Neural cell (in vitro differentiated cells): ENCODE measurements around the gene UBASH3B. TPM values are rescaled to one million over a fixed set of nuclear protein-coding genes. Genes with fewer than 3 reads are reported as not detected.
"Not testable (repeated sequence)": the region's sequence is repeated elsewhere in the genome, so short reads cannot be mapped to it uniquely, and the experiment has no call there.

ENCODE experiments used
- H2AFZ ChIP-seq: fragments of 200-600, 300-800 bp; sonication (generic), shearing (Covaris generic); 2 replicates; pipeline ENCODE4 v1.6.0; 2014; ENCODE audit warnings: low read depth, mild to moderate bottlenecking, antibody characterized with exemption, low read length, moderate library complexity
- H3F3A ChIP-seq: fragments of 200-600 bp; shearing (Covaris generic); 2 replicates; pipeline ENCODE4 v1.6.1; 2016; ENCODE audit warnings: mild to moderate bottlenecking, moderate library complexity, mixed read lengths, antibody characterized with exemption, low read length; ENCODE audit not compliant: insufficient read depth, poor library complexity, severe bottlenecking
- H3K27ac ChIP-seq: fragments of 200-600, 300-800 bp; sonication (generic), shearing (Covaris generic); 2 replicates; pipeline ENCODE4 v1.5.1; 2014; ENCODE audit warnings: mild to moderate bottlenecking, low read length, moderate library complexity
- H3K27me3 ChIP-seq: fragments of 300-800, 200-600 bp; sonication (generic), shearing (Covaris generic); 2 replicates; pipeline ENCODE4 v1.6.0; 2014; ENCODE audit warnings: mild to moderate bottlenecking, low read depth, low read length, moderate library complexity; ENCODE audit not compliant: insufficient read depth
- H3K36me3 ChIP-seq: fragments of 300-800, 200-600 bp; sonication (generic), shearing (Covaris generic); 2 replicates; pipeline ENCODE4 v1.5.1; 2014; ENCODE audit warnings: mild to moderate bottlenecking, antibody characterized with exemption, low read length, moderate library complexity; ENCODE audit not compliant: insufficient read depth
- H3K4me2 ChIP-seq: fragments of 300-800, 200-600 bp; sonication (generic), shearing (Covaris generic); 2 replicates; pipeline ENCODE4 v1.6.0; 2014; ENCODE audit warnings: mild to moderate bottlenecking, low read length
- H3K4me3 ChIP-seq: fragments of 300-800, 200-600 bp; sonication (generic), shearing (Covaris generic); 2 replicates; pipeline ENCODE4 v1.5.1; 2014; ENCODE audit warnings: mild to moderate bottlenecking, low read length, moderate library complexity
- H3K79me2 ChIP-seq: fragments of 200-600 bp; shearing (Covaris generic); replicated peaks from 2 replicates; pipeline ENCODE4 v1.6.0; 2014; ENCODE audit warnings: mild to moderate bottlenecking, low read length, moderate library complexity; ENCODE audit not compliant: insufficient read depth
- H3K9ac ChIP-seq: fragments of 300-800, 200-600 bp; sonication (generic), shearing (Covaris generic); 2 replicates; pipeline ENCODE4 v1.6.1; 2016; ENCODE audit warnings: mild to moderate bottlenecking, low read length, mixed read lengths
- H3K9me2 ChIP-seq: fragments of 200-600 bp; shearing (Covaris generic); 2 replicates; pipeline ENCODE4 v1.6.1; 2016; ENCODE audit warnings: mild to moderate bottlenecking, low read length, mixed read lengths; ENCODE audit not compliant: insufficient read depth
- H3K9me3 ChIP-seq: fragments of 200-600, 300-800 bp; sonication (generic), shearing (Covaris generic); 2 replicates; pipeline ENCODE4 v1.6.1; 2016; ENCODE audit warnings: mild to moderate bottlenecking, mixed run types, low read length, moderate library complexity, mixed read lengths
- H4K20me1 ChIP-seq: fragments of 200-600 bp; shearing (Covaris generic); 2 replicates; pipeline ENCODE4 v1.6.1; 2016; ENCODE audit warnings: mild to moderate bottlenecking, mixed run types; ENCODE audit not compliant: insufficient read depth
- EP300 ChIP-seq: fragments of 450-650 bp; conservative IDR thresholded peaks from 2 replicates; pipeline ENCODE4 v1.6.1; 2014; ENCODE audit warnings: antibody characterized with exemption, mild to moderate bottlenecking, moderate library complexity; ENCODE audit not compliant: poor library complexity, severe bottlenecking
- EZH2 ChIP-seq: fragments of 200-600, 300-800 bp; shearing (Covaris generic), sonication (generic); IDR thresholded peaks from 2 replicates; pipeline ENCODE4 v1.6.1; 2014; ENCODE audit warnings: antibody characterized with exemption, low read length, borderline replicate concordance, mild to moderate bottlenecking; ENCODE audit not compliant: insufficient read depth, poor library complexity, severe bottlenecking
- MXI1 ChIP-seq: fragments of 450-650 bp; conservative IDR thresholded peaks from 2 replicates; pipeline ENCODE4 v1.6.1; 2014; ENCODE audit warnings: antibody characterized with exemption, mild to moderate bottlenecking; ENCODE audit not compliant: poor library complexity, severe bottlenecking
- POLR2AphosphoS5 ChIP-seq: IDR thresholded peaks from 2 replicates; pipeline ENCODE4 v1.6.1; 2012
- RAD21 ChIP-seq: fragments of 450-650 bp; conservative IDR thresholded peaks from 2 replicates; pipeline ENCODE4 v1.6.1; 2014; ENCODE audit warnings: antibody characterized with exemption, mild to moderate bottlenecking, moderate library complexity
- SMC3 ChIP-seq: fragments of 450-650 bp; conservative IDR thresholded peaks from 2 replicates; pipeline ENCODE4 v1.6.1; 2014; ENCODE audit warnings: antibody characterized with exemption, mild to moderate bottlenecking, moderate library complexity; ENCODE audit not compliant: poor library complexity
- TAF1 ChIP-seq: IDR thresholded peaks from 2 replicates; pipeline ENCODE4 v1.6.1; 2012; ENCODE audit warnings: low read depth
- polyA minus RNA-seq: library from RNA; depleted of rRNA, polyadenylated mRNA; stranded (reverse); fragments of >200 nt; gene quantifications from 2 replicates; pipeline ENCODE4 v1.2.3, GENCODE V29; 2014
- polyA plus RNA-seq: library from polyadenylated mRNA; depleted of rRNA; stranded (reverse); fragments of >200 nt; gene quantifications from 2 replicates; pipeline ENCODE4 v1.2.3, GENCODE V29; 2014
- TF ChIP-seq, protein P1 (sequence below): fragments of 450-650 bp; IDR thresholded peaks from 2 replicates; pipeline ENCODE4 v1.5.1; 2014; ENCODE audit warnings: antibody characterized with exemption, mild to moderate bottlenecking, moderate library complexity; ENCODE audit not compliant: poor library complexity, severe bottlenecking

The UBASH3B gene, protein sequence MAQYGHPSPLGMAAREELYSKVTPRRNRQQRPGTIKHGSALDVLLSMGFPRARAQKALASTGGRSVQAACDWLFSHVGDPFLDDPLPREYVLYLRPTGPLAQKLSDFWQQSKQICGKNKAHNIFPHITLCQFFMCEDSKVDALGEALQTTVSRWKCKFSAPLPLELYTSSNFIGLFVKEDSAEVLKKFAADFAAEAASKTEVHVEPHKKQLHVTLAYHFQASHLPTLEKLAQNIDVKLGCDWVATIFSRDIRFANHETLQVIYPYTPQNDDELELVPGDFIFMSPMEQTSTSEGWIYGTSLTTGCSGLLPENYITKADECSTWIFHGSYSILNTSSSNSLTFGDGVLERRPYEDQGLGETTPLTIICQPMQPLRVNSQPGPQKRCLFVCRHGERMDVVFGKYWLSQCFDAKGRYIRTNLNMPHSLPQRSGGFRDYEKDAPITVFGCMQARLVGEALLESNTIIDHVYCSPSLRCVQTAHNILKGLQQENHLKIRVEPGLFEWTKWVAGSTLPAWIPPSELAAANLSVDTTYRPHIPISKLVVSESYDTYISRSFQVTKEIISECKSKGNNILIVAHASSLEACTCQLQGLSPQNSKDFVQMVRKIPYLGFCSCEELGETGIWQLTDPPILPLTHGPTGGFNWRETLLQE
- polyA plus RNA-seq (4.2 and 5.3 TPM in 2 replicates), polyA minus RNA-seq (13.1 and 15.6 TPM in 2 replicates)

DNA sequence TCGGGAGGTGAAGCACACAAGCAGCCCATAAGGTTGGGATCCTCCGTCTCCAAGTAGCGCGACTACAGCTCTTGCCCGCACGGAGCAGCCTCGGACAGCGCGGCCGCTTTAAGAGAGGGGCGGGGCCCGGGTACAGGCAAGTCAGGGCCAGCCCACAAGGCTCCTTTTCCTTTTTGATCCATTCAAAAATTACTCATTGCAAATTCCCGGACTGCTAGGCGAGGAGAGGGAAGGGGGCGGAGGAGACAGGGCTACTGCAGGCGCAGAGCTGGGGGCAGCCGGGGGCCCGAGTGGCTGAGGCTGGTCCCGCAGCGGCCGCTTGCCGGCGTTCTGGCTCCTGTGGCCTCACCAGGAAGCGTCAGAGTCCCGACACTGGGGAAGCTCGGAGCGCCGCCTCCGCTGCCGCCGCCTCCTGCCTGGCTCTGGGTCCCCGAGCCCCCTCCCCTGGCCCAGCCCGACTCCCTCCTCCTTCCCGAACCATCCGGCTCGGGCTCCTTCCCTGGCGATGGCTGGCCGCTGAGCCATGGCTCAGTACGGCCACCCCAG, at the start of gene UBASH3B:
Gene UBASH3B, plus strand, starts transcription at position 196 of the 546 bp plus-strand sequence. Its CDS starts 328 bp downstream, at position 524.
- Histone ChIP-seq H3K27me3 (peaks cover 4% of the 10 kb centered on the region), H3K9me2 (no peaks in the 10 kb centered on the region), H3K9ac (peak within 1 kb of the TSS; percentile 79), H3K4me3 (peak within 1 kb of the TSS; percentile 96), H2AFZ (peak within 1 kb of the TSS; percentile 88), H3K36me3 (no peaks in the 10 kb centered on the region), H3K27ac (peak within 1 kb of the TSS; percentile 63), H3K4me2 (peak within 1 kb of the TSS; percentile 26), H4K20me1 (no peaks in the 10 kb centered on the region), H3F3A (no peaks in the 10 kb centered on the region), H3K9me3 (peaks cover 3% of the 10 kb centered on the region), H3K79me2 (no peaks in the 10 kb centered on the region)
- peak; percentile 37 for TF ChIP-seq POLR2AphosphoS5
- TF ChIP-seq SMC3: peak; percentile 34
- TF ChIP-seq TAF1: no peak
- TF ChIP-seq, protein P1, sequence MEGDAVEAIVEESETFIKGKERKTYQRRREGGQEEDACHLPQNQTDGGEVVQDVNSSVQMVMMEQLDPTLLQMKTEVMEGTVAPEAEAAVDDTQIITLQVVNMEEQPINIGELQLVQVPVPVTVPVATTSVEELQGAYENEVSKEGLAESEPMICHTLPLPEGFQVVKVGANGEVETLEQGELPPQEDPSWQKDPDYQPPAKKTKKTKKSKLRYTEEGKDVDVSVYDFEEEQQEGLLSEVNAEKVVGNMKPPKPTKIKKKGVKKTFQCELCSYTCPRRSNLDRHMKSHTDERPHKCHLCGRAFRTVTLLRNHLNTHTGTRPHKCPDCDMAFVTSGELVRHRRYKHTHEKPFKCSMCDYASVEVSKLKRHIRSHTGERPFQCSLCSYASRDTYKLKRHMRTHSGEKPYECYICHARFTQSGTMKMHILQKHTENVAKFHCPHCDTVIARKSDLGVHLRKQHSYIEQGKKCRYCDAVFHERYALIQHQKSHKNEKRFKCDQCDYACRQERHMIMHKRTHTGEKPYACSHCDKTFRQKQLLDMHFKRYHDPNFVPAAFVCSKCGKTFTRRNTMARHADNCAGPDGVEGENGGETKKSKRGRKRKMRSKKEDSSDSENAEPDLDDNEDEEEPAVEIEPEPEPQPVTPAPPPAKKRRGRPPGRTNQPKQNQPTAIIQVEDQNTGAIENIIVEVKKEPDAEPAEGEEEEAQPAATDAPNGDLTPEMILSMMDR: peak; percentile 44
- peak; percentile 17 for TF ChIP-seq RAD21
- TF ChIP-seq EP300: no peak
- TF ChIP-seq EZH2: no peak
- TF ChIP-seq MXI1: peak; percentile 61

DNA sequence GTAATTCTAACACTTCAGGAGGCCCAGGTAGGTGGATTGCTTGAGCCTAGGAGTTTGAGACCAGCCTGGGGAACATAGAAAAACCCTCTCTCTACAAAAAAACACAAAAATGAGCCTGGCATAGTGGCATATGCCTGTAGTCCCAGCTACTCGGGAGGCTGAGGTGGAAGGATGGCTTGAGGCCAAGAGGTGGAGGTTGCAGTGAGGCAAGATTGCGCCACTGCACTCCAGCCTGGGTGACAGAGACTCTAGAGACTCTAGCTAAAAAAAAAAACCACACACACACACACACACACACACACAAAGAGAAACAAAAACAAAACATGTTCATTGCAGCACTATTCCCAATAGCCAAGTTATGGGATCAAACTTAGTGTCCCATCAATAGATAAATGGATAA, 48.4 kb upstream of the UBASH3B start:
- not testable (repeated sequence) for H3K9me2 ChIP-seq, H3K36me3 ChIP-seq, H3K79me2 ChIP-seq, H3F3A ChIP-seq, H3K9ac ChIP-seq, H2AFZ ChIP-seq, H4K20me1 ChIP-seq, H3K4me2 ChIP-seq, H3K9me3 ChIP-seq, H3K4me3 ChIP-seq, H3K27me3 ChIP-seq, H3K27ac ChIP-seq

DNA sequence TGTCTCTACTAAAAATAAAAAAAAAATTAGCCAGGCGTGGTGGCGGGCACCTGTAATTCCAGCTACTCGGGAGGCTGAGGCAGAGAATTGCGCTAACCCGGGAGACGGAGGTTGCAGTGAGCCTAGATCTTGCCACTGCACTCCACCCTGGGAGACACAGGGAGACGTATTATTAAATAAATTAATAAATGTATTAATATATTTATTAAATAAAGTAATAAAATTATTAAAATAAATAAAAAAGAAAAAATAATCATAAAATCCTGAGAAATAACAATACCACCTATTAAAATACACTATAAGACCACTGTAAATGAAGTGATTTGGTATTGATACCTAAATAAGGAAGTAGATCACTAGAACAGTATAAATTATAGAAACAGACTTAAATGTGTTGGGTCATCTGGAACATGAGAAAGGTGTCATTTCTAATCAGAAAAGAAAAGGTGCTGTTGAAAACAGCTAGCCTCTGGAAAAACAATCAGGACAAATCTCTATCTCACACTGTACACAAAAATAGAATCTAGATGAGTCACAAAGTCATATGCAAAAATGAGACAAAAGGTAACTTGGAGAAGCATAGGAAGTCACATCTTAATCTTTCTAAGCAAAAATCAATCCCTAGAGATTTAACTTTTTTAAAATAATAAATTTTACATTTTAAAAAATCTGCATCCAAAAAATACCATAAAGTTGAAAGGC, 43.2 kb upstream of the UBASH3B start:
- Histone ChIP-seq H3K27me3 (no peaks in the 10 kb centered on the region), H3K36me3 (no peaks in the 10 kb centered on the region), H3K9ac (no peak overlapping the region), H3K4me3 (no peak overlapping the region), H3K79me2 (no peaks in the 10 kb centered on the region), H3F3A (no peaks in the 10 kb centered on the region), H3K9me3 (no peaks in the 10 kb centered on the region), H3K4me2 (no peak overlapping the region), H4K20me1 (no peaks in the 10 kb centered on the region), H3K27ac (no peak overlapping the region), H3K9me2 (no peaks in the 10 kb centered on the region), H2AFZ (no peak overlapping the region)
- TF ChIP-seq EZH2 (no peak), EP300 (no peak), SMC3 (no peak), POLR2AphosphoS5 (no peak)
